HG03159 (cell line): ENCODE results near the gene CLDN18.
A peak's percentile ranks its signal among the peaks of the same experiment; 100 is the strongest.

Source experiments
- ATAC-seq: cut with Tn5 transposase; IDR thresholded peaks from one replicate; pipeline ENCODE4 v1.9.1; 2021; ENCODE audit warnings: mild to moderate bottlenecking, moderate library complexity; ENCODE audit not compliant: unreplicated experiment

CLDN18 gene

DNA sequence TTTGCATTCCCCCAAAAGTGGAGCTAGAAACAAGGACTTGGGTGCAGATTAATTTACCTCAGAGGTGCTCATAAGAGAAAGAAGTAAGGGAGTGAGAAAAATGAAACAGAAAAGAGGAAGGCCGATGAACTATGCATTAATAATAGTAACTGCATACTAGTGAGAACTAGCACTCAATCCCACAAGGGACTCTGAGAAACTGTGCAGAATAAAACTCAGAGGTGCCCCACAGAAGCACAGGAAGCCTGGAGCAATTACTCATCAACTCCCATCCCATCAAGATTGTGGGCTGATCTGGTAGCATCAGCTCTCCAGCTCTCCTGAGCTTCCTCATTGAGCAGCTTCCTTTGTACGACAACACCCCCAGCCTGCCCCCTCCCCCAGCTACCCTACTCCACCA, 50.8 kb downstream of the CLDN18 start:
- no peak for ATAC-seq

- ATAC-seq = no peak
Observed at GRCh38 chr3:138062037-138062436, 52.1 kb downstream of the CLDN18 start.

- ATAC-seq = no peak
Observed at GRCh38 chr3:138062626-138063025, 52.7 kb downstream of the CLDN18 start.

DNA sequence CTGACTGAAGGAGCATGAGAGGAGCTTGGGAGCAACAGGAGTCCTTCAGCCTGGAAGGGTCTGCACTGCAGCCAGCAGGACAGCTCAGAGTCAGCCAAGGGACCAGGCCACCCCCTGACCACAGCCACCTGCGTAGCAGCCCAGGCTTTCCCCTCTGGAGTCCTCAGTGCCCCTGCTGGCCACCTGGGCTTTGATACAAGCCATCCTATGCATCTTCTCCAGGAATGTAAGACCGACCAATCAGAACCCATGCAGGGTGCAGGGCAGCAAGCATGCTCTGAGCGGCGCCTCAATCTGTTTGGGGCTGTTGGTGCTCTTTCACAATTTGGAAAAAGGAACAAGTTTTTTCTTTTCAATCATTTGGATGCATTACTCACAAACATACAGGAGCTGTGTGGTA, 53.5 kb downstream of the CLDN18 start:
- ATAC-seq = no peak

GRCh38 chr3:138065949-138066348, 56.0 kb downstream of the CLDN18 start:
- ATAC-seq = peak; percentile 0

GRCh38 chr3:138066383-138066782, 56.4 kb downstream of the CLDN18 start:
- peak; percentile 81 for ATAC-seq

DNA sequence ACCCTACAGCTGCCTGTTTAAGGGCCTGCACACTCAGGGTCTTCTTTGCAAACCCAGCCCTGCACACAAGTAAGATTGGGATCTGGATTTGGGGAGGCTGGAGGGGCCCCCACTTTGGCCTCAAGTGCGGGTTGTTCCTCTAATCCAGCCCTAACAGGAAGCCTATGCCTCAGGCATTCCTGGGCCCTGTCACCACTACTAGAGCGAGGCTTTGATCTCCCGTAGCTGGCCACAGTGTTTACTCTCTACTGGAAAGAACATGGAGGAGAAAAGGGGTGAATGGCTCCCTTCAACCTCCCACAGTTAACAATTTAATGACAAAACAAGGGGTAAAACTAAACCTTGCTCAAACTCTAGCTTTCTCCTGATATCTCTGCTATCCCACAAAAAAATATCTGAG, 57.0 kb downstream of the CLDN18 start:
- no peak for ATAC-seq

DNA sequence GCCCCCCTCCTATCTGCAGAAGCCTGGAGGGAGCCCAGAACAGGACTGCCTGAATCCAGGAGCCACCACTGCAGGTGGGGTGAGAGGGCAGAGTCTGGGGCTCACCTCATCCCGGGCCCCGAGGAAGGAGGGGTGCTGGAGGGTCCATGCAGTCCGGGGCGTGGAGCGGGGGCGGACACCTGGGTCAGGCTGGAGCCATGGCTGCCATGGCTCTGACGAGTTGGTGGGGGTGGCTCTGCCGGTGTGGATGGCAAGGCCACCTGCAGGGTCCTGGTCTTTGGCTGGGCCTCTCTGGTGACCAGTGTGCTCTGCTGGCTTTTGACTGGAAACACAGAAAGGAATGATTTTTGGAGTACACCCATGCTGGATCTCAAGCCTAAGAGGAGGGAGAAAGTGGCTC, 58.1 kb downstream of the CLDN18 start:
- ATAC-seq = no peak

DNA sequence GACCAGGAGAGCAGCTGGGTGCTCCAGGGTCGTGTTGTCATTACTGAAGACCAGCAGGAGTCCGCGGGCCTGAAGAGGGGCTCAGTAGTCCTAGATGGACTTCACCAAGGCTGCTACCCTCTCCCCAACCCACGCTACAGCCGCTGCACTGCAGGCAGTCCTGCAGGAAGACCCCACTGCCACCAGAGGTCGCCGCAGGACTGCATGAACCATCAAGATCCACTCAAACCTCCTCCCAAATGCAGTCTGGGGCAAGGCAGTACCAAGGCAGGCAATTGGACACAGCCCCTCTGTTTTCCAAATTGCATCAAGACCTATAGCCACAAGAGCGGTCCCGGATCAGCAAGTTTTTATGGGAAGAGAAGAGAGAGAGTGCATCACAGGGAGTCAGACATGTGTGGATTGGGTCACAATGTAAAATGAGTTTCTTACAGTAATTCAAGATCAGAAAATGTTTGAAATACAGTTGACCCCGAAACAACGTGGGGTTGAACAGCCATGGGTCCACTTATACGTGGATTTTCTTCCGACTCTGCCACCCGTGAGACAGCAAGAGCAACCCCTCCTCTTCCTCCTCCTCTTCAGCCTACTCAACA, 58.7 kb downstream of the CLDN18 start:
- peak; percentile 74 for ATAC-seq

- no peak for ATAC-seq
Observed at GRCh38 chr3:138070006-138070405, 60.0 kb downstream of the CLDN18 start.

DNA sequence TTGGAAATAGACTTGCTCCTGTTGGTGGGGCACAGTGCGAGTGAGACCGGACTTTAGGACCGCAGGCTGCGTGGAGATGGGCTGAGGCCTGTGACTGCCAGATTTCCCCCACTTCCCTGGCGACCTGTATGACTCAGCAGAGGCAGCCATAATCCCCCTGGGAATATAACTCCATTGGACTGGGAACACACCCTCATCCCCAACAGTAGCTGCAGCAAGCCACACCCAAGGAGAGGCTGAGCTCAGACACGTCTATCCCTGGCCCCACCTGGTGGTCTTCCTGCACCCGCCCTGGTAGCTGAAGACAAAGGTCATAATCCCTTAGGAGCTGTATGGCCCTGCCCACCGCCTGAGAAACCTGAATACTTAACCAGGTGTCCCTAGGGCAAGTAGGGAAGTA, 62.8 kb downstream of the CLDN18 start:
- ATAC-seq = no peak

- no peak for ATAC-seq
Observed at GRCh38 chr3:138078096-138078495, 68.1 kb downstream of the CLDN18 start.

DNA sequence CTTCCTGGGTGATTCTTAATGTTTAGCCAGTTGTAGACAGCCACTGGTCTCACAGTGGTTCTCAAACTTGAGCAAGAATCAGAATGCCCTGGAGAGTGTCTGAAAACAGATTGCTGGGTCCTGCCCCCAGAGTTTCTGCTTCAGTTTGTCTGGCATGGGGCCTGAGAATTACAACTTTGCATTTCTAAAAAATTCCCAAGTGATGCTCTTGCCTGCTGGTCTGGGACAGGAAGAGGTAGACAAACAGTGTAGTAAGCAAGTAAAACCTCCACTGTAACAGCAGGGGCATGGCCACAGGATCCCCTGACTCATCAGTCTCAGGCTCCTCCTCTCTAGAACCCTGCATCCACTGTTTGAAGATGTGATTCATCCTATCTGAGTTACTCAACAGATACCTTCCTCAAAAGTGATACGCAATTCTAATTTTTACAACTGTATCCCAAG, 69.0 kb downstream of the CLDN18 start:
- ATAC-seq = no peak

GRCh38 chr3:138079901-138080300, 69.9 kb downstream of the CLDN18 start:
- ATAC-seq = no peak

GRCh38 chr3:138081371-138082084, 71.6 kb downstream of the CLDN18 start:
- ATAC-seq = no peak

- ATAC-seq = no peak
Observed at GRCh38 chr3:138082085-138082991, 72.4 kb downstream of the CLDN18 start.

DNA sequence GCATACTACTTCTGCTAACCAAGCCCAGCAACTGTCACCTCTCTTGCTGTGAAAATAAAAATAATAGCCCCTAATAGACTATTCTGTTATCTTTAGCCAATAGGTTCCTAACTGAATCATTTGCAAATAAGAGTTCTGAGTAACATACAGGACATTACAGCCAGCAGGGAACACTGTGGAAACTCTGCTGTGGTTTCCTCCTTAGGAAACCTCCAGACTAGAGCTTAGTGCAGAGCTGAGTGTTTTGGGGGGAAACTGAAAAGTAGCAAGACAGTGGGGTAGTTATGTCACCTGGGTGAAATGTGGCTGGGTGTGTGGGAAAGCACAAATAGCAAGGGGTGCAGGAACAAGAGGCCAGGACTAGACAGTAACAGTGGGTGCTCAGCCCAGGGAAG, 73.0 kb downstream of the CLDN18 start:
- no peak for ATAC-seq
